SK-N-SH (cell line): ENCODE results near the gene UGT1A1. TPM values are rescaled to one million over a fixed set of nuclear protein-coding genes. Genes with fewer than 3 reads are reported as not detected.

Source experiments
- CTCF ChIA-PET: fragments of 300-600, 350-600 bp; formaldehyde crosslinking; extraction: SDS; loops from one replicate; lab custom pipeline; 2021; lab: Yijun Ruan, JAX
- POLR2A ChIA-PET: fragments of 350-600 bp; sonication (Branson Sonifier 250); formaldehyde crosslinking; extraction: SDS; loops from one replicate; lab custom pipeline; 2020; ENCODE audit warnings: antibody characterized with exemption, inconsistent platforms; lab: Yijun Ruan, JAX
- DNase-seq: peaks from one replicate; pipeline ENCODE4 v3.0.0; 2012
- H2AFZ ChIP-seq: fragments of 200-600 bp; sonication (generic); 2 replicates; pipeline ENCODE4 v1.8.1; 2016; ENCODE audit warnings: antibody characterized with exemption, mild to moderate bottlenecking, low read depth
- H3F3A ChIP-seq: fragments of 200-600 bp; sonication (generic); replicated peaks from 2 replicates; pipeline ENCODE3; 2016; ENCODE audit warnings: antibody characterized with exemption, mild to moderate bottlenecking; ENCODE audit not compliant: insufficient read depth
- H3K27ac ChIP-seq, 2 experiments: fragments of 200-500 bp in 1 of 2; fragments of 200-600 bp in 1 of 2; sonication (Bioruptor generic) in 1 of 2; sonication (generic), shearing (Covaris generic) in 1 of 2; 2 replicates each; pipeline versions ENCODE4 v1.5.1 to v1.6.1; 2014 to 2016; ENCODE audit warnings: low read depth in 2 of 2, inconsistent platforms in 1 of 2, low read length in 1 of 2, mild to moderate bottlenecking in 1 of 2, mixed read lengths in 1 of 2
- H3K27me3 ChIP-seq: fragments of 200-600 bp; sonication (generic), shearing (Covaris generic); 2 replicates; pipeline ENCODE4 v1.6.1; 2016; ENCODE audit warnings: mixed run types; ENCODE audit not compliant: insufficient read depth
- H3K36me3 ChIP-seq, 2 experiments: fragments of 200-500 bp in 1 of 2; fragments of 200-600 bp in 1 of 2; sonication (Bioruptor generic) in 1 of 2; sonication (generic) in 1 of 2; replicated peaks in 1 of 2; 2 replicates each; pipeline versions ENCODE3 to v1.5.1; 2014 to 2016; ENCODE audit warnings: low read length in 1 of 2, mild to moderate bottlenecking in 1 of 2; ENCODE audit not compliant: insufficient read depth in 2 of 2, control insufficient read depth in 1 of 2
- H3K4me1 ChIP-seq, 2 experiments: fragments of 200-500 bp in 1 of 2; fragments of 200-600 bp in 1 of 2; sonication (Bioruptor generic) in 1 of 2; sonication (generic), shearing (Covaris generic) in 1 of 2; 2 replicates each; pipeline versions ENCODE4 v1.5.1 to v1.6.1; 2014 to 2016; ENCODE audit warnings: low read depth in 1 of 2, low read length in 1 of 2, mixed run types in 1 of 2; ENCODE audit not compliant: insufficient read depth in 2 of 2, control insufficient read depth in 1 of 2
- H3K4me2 ChIP-seq: fragments of 200-600 bp; sonication (generic), shearing (Covaris generic); 2 replicates; pipeline ENCODE4 v1.6.1; 2017; ENCODE audit warnings: mixed run types
- H3K4me3 ChIP-seq, 2 experiments: fragments of 200-500 bp in 1 of 2; fragments of 200-600 bp in 1 of 2; sonication (Bioruptor generic) in 1 of 2; sonication (generic), shearing (Covaris generic) in 1 of 2; 2 replicates each; pipeline versions ENCODE4 v1.5.1 to v1.8.1; 2014 to 2016; ENCODE audit warnings: low read depth in 2 of 2, inconsistent platforms in 1 of 2, low read length in 1 of 2, mild to moderate bottlenecking in 1 of 2, mixed read lengths in 1 of 2, moderate library complexity in 1 of 2
- H3K79me2 ChIP-seq: fragments of 200-600 bp; sonication (generic); 2 replicates; pipeline ENCODE4 v1.8.1; 2017; ENCODE audit warnings: mild to moderate bottlenecking; ENCODE audit not compliant: insufficient read depth
- H3K9ac ChIP-seq: fragments of 200-600 bp; sonication (generic); 2 replicates; pipeline ENCODE4 v1.6.1; 2017; ENCODE audit warnings: mixed run types
- H3K9me2 ChIP-seq: fragments of 200-600 bp; sonication (generic); 2 replicates; pipeline ENCODE4 v1.6.1; 2017; ENCODE audit warnings: mixed run types
- H3K9me3 ChIP-seq: fragments of 200-600 bp; sonication (generic); 2 replicates; pipeline ENCODE4 v1.6.1; 2017; ENCODE audit warnings: mixed run types, mild to moderate bottlenecking, moderate library complexity
- H4K20me1 ChIP-seq: fragments of 200-600 bp; sonication (generic); 2 replicates; pipeline ENCODE4 v1.6.1; 2017; ENCODE audit warnings: mild to moderate bottlenecking, mixed run types; ENCODE audit not compliant: insufficient read depth
- CHD2 ChIP-seq: fragments of 150-350 bp; IDR thresholded peaks from 2 replicates; pipeline ENCODE4 v1.6.1; 2018; ENCODE audit warnings: low read length; ENCODE audit not compliant: partially characterized antibody
- EP300 ChIP-seq, 2 experiments: IDR thresholded peaks; 2 replicates each; pipeline versions ENCODE4 v1.4.0 to v1.6.1; 2012; ENCODE audit warnings: borderline replicate concordance in 1 of 2, low read depth in 1 of 2, low read length in 1 of 2
- EZH2phosphoT487 ChIP-seq: fragments of 200-600 bp; sonication (generic); IDR thresholded peaks from 2 replicates; pipeline ENCODE4 v1.6.1; 2017; ENCODE audit warnings: low read depth, mixed run types, mild to moderate bottlenecking, antibody characterized with exemption, moderate library complexity, borderline replicate concordance
- FOXJ3 ChIP-seq: sonication (generic); formaldehyde crosslinking; IDR thresholded peaks from 2 replicates; pipeline ENCODE4 v1.5.1; 2020; ENCODE audit warnings: mild to moderate bottlenecking, missing genetic modification reagents
- FOXM1 ChIP-seq: IDR thresholded peaks from 2 replicates; pipeline ENCODE4 v1.4.0; 2012; ENCODE audit warnings: low read depth, mild to moderate bottlenecking
- GABPA ChIP-seq: IDR thresholded peaks from 2 replicates; pipeline ENCODE4 v1.4.0; 2012; ENCODE audit warnings: low read depth, mild to moderate bottlenecking
- GATA2 ChIP-seq: sonication (generic); formaldehyde crosslinking; IDR thresholded peaks from 2 replicates; pipeline ENCODE4 v1.5.0; 2020; ENCODE audit warnings: mild to moderate bottlenecking, missing genetic modification reagents
- JUND ChIP-seq: IDR thresholded peaks from 2 replicates; pipeline ENCODE4 v1.4.0; 2012
- MEF2A ChIP-seq: IDR thresholded peaks from 2 replicates; pipeline ENCODE4 v1.4.0; 2012; ENCODE audit warnings: low read depth, borderline replicate concordance
- NRF1 ChIP-seq: IDR thresholded peaks from 2 replicates; pipeline ENCODE4 v1.6.1; 2012; ENCODE audit warnings: low read depth, mild to moderate bottlenecking, low read length
- POLR2AphosphoS5 ChIP-seq: IDR thresholded peaks from 2 replicates; pipeline ENCODE4 v1.6.1; 2012; ENCODE audit warnings: low read depth, low read length
- RXRA ChIP-seq: IDR thresholded peaks from 2 replicates; pipeline ENCODE4 v1.4.0; 2012; ENCODE audit warnings: low read depth, mild to moderate bottlenecking, borderline replicate concordance
- SIN3A ChIP-seq: IDR thresholded peaks from 2 replicates; pipeline ENCODE4 v1.6.1; 2012; ENCODE audit warnings: low read depth, mild to moderate bottlenecking, low read length, moderate library complexity, borderline replicate concordance
- TAF1 ChIP-seq: IDR thresholded peaks from 2 replicates; pipeline ENCODE4 v1.6.1; 2012; ENCODE audit warnings: low read depth, mild to moderate bottlenecking, low read length, moderate library complexity, borderline replicate concordance
- TCF12 ChIP-seq: IDR thresholded peaks from 2 replicates; pipeline ENCODE4 v1.4.0; 2012
- YY1 ChIP-seq: IDR thresholded peaks from 2 replicates; pipeline ENCODE4 v1.4.0; 2012; ENCODE audit warnings: low read depth, mild to moderate bottlenecking
- WGBS: methylation state at CpG from one replicate; pipeline ENCODE4 v1.1.6; 2017; ENCODE audit warnings: low lambda C conversion rate; 5-methylcytosine and 5-hydroxymethylcytosine counted together
- polyA plus RNA-seq, 3 experiments: library from polyadenylated mRNA; depleted of rRNA; stranded (reverse); fragments of >200 nt; gene quantifications; 2 replicates each; pipeline ENCODE4 v1.2.3, GENCODE V29; 2012
- TF ChIP-seq, protein P1 (sequence below): IDR thresholded peaks from 2 replicates; pipeline ENCODE4 v1.4.0; 2012; ENCODE audit warnings: low read depth
- TF ChIP-seq, protein P2 (sequence below): fragments of 150-350 bp; IDR thresholded peaks from 2 replicates; pipeline ENCODE4 v1.6.1; 2016; ENCODE audit warnings: mild to moderate bottlenecking, low read depth, low read length
- TF ChIP-seq, protein P3 (sequence below): fragments of 200-600 bp; sonication (generic); IDR thresholded peaks from 2 replicates; pipeline ENCODE4 v1.6.1; 2017; ENCODE audit warnings: antibody characterized with exemption, mild to moderate bottlenecking, moderate library complexity
- TF ChIP-seq, protein P4 (sequence below): IDR thresholded peaks from 2 replicates; pipeline ENCODE4 v1.4.0; 2012; ENCODE audit warnings: low read depth, borderline replicate concordance

Gene UGT1A1
- polyA plus RNA-seq, 1 of the 3 experiments (the other 2 are of a cell fraction) = not detected

DNA sequence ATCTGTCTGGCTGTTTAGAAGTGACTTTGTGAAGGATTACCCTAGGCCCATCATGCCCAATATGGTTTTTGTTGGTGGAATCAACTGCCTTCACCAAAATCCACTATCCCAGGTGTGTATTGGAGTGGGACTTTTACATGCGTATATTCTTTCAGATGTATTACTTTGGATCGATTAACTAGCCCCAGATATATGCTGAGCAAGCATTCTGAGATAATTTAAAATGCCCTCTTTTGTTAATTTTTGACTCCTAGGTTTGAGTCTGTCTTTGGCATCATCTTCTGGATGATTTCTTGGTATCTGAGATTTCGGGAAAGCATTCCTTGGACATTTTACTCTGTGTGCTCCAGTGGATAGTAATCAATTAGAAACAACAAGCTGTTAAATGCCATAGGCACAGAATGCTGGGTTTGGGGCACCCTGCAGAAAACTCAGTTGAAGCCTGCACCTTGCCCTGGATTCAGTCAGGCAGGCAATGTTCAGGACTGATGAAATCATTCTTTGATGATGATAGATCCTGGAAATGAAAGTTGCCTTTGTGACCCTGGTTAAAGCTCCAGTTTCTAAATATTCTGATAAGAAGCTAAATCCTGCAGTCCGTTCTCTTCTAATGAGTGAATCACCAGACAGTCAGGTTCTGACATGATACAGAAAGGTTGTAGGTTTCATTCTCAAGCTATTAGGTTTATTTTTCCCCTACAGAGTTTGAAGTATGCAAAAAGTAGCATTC lies 1.1 kb downstream of the UGT1A1 start:
- H3K9ac ChIP-seq = no peak overlapping the region
- WGBS = 33% methylated on average over 4 of the region's 4 CpGs
- no peak overlapping the region for H2AFZ ChIP-seq
- no peaks in the 10 kb centered on the region for H3K79me2 ChIP-seq
- H3K9me3 ChIP-seq = no peaks in the 10 kb centered on the region
- H3K4me3 ChIP-seq = no peak overlapping the region
- H3F3A ChIP-seq = no peaks in the 10 kb centered on the region
- H3K4me2 ChIP-seq = no peak overlapping the region
- H3K36me3 ChIP-seq = no peaks in the 10 kb centered on the region
- H4K20me1 ChIP-seq = no peaks in the 10 kb centered on the region
- no peaks in the 10 kb centered on the region for H3K4me1 ChIP-seq
- DNase-seq = no peak
- TF ChIP-seq TAF1 = no peak
- TF ChIP-seq EZH2phosphoT487 = no peak
- TF ChIP-seq POLR2AphosphoS5 = no peak
- no peak for TF ChIP-seq MEF2A
- no peak for TF ChIP-seq FOXM1
- no peak for TF ChIP-seq FOXJ3 (CRISPR knock-in tag)
- no peak for TF ChIP-seq GABPA
- TF ChIP-seq CHD2 = no peak
- TF ChIP-seq RXRA = no peak
- TF ChIP-seq JUND = no peak
- TF ChIP-seq EP300 (IDR thresholded peaks at IDR 0.05; ENCODE audit: borderline replicate concordance in 1 of 2, low read depth in 1 of 2, low read length in 1 of 2) = no peak
- TF ChIP-seq SIN3A = no peak
- TF ChIP-seq, protein P1, sequence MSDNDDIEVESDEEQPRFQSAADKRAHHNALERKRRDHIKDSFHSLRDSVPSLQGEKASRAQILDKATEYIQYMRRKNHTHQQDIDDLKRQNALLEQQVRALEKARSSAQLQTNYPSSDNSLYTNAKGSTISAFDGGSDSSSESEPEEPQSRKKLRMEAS = no peak
- no peak for TF ChIP-seq GATA2 (CRISPR knock-in tag)
- TF ChIP-seq, protein P2, sequence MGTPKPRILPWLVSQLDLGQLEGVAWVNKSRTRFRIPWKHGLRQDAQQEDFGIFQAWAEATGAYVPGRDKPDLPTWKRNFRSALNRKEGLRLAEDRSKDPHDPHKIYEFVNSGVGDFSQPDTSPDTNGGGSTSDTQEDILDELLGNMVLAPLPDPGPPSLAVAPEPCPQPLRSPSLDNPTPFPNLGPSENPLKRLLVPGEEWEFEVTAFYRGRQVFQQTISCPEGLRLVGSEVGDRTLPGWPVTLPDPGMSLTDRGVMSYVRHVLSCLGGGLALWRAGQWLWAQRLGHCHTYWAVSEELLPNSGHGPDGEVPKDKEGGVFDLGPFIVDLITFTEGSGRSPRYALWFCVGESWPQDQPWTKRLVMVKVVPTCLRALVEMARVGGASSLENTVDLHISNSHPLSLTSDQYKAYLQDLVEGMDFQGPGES = no peak
- ChIA-PET POLR2A (no interaction called here), CTCF (no interaction called here)
- H3K27me3 ChIP-seq = no peaks in the 10 kb centered on the region
- no peaks in the 10 kb centered on the region for H3K9me2 ChIP-seq
- H3K27ac ChIP-seq = no peak overlapping the region

DNA sequence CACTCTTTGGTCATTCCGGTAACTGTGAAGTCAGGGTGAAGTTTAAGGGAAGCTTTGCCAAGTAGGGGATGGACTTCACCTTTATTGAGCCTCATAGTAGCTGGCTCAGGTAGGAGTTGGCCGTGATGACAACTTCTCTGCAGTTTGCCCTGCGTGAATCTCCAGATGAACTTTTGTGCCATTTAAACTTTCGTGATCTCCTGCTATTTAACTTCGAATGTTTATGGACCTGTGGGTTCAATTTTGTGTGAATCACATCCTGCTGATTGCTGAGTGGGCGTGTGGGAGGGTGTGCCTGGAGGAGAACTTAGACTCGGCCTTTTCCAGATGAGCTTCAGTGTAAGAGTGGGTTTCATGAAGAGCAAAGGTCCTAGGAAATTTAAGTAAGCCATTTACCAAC lies 4.2 kb downstream of the UGT1A1 start:
- Histone ChIP-seq H3K9me3 (no peaks in the 10 kb centered on the region), H4K20me1 (no peaks in the 10 kb centered on the region), H3K79me2 (no peaks in the 10 kb centered on the region), H3K4me3 (no peak overlapping the region), H2AFZ (no peak overlapping the region), H3K4me1 (no peaks in the 10 kb centered on the region), H3K9me2 (no peaks in the 10 kb centered on the region), H3K4me2 (no peak overlapping the region), H3K9ac (no peak overlapping the region), H3K27ac (no peak overlapping the region), H3F3A (no peaks in the 10 kb centered on the region), H3K27me3 (no peaks in the 10 kb centered on the region), H3K36me3 (no peaks in the 10 kb centered on the region)
- WGBS = 18% methylated on average over 7 of the region's 7 CpGs
- ChIA-PET CTCF (no interaction called here), POLR2A (no interaction called here)
- DNase-seq = no peak
- TF ChIP-seq YY1 (no peak), TCF12 (no peak), JUND (no peak), SIN3A (no peak), CHD2 (no peak), NRF1 (no peak), EP300 (IDR thresholded peaks at IDR 0.05; ENCODE audit: borderline replicate concordance in 1 of 2, low read depth in 1 of 2, low read length in 1 of 2) (no peak), POLR2AphosphoS5 (no peak)
- TF ChIP-seq, protein P2 = no peak
- TF ChIP-seq, protein P3, sequence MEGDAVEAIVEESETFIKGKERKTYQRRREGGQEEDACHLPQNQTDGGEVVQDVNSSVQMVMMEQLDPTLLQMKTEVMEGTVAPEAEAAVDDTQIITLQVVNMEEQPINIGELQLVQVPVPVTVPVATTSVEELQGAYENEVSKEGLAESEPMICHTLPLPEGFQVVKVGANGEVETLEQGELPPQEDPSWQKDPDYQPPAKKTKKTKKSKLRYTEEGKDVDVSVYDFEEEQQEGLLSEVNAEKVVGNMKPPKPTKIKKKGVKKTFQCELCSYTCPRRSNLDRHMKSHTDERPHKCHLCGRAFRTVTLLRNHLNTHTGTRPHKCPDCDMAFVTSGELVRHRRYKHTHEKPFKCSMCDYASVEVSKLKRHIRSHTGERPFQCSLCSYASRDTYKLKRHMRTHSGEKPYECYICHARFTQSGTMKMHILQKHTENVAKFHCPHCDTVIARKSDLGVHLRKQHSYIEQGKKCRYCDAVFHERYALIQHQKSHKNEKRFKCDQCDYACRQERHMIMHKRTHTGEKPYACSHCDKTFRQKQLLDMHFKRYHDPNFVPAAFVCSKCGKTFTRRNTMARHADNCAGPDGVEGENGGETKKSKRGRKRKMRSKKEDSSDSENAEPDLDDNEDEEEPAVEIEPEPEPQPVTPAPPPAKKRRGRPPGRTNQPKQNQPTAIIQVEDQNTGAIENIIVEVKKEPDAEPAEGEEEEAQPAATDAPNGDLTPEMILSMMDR = no peak
- TF ChIP-seq, protein P4, sequence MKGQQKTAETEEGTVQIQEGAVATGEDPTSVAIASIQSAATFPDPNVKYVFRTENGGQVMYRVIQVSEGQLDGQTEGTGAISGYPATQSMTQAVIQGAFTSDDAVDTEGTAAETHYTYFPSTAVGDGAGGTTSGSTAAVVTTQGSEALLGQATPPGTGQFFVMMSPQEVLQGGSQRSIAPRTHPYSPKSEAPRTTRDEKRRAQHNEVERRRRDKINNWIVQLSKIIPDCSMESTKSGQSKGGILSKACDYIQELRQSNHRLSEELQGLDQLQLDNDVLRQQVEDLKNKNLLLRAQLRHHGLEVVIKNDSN = no peak
